IgD-negative memory B cell (primary cell): ENCODE data around the gene DNAJC6. TPM values are rescaled to one million over a fixed set of nuclear protein-coding genes. Genes with fewer than 3 reads are reported as not detected.
"Not testable (repeated sequence)": the region's sequence is repeated elsewhere in the genome, so short reads cannot be mapped to it uniquely, and the experiment has no call there.

Experiments
- H3K27ac Mint-ChIP-seq, 3 donors: one replicate each; pipeline ENCODE4 v1.8.0; 2020 to 2022; ENCODE audit warnings: mild to moderate bottlenecking in 3 of 3, mixed read lengths in 3 of 3, moderate library complexity in 1 of 3
- H3K27me3 Mint-ChIP-seq: one replicate; pipeline ENCODE4 v1.8.0; 2021; ENCODE audit warnings: mixed read lengths
- H3K36me3 Mint-ChIP-seq: one replicate; pipeline ENCODE4 v1.8.0; 2020; ENCODE audit warnings: mild to moderate bottlenecking, mixed read lengths
- H3K4me1 Mint-ChIP-seq, 3 donors: one replicate each; pipeline ENCODE4 v1.8.0; 2020 to 2022; ENCODE audit warnings: mixed read lengths in 3 of 3, mild to moderate bottlenecking in 1 of 3
- H3K4me3 Mint-ChIP-seq, 4 donors: one replicate each; pipeline ENCODE4 v1.8.0; 2020 to 2022; ENCODE audit warnings: mild to moderate bottlenecking in 4 of 4, mixed read lengths in 4 of 4, moderate library complexity in 3 of 4
- H3K9me3 Mint-ChIP-seq, 3 donors: one replicate each; pipeline ENCODE4 v1.8.0; 2020 to 2021; ENCODE audit warnings: mixed read lengths in 3 of 3, mild to moderate bottlenecking in 1 of 3
- polyA plus RNA-seq: library from polyadenylated mRNA; unstranded; fragments of 300-500 nt; fragmentation: Illumina TruSeq; gene quantifications from one replicate; pipeline ENCODE4 v1.2.3, GENCODE V29; 2021

DNAJC6 gene
- polyA plus RNA-seq, 1 donor from 2014 or later = 1.1 TPM

GRCh38 chr1:65359888-65360287 is 50.5 kb downstream of the DNAJC6 start:
- H3K27ac Mint-ChIP-seq = no peak overlapping the region

GRCh38 chr1:65360648-65361047 is 51.3 kb downstream of the DNAJC6 start:
- Mint-ChIP-seq H3K36me3 (no peaks in the 10 kb centered on the region), H3K9me3 (no peaks in the 10 kb centered on the region), H3K4me3 (no peak overlapping the region), H3K27ac (no peak overlapping the region), H3K4me1 (no peaks in the 10 kb centered on the region), H3K27me3 (no peaks in the 10 kb centered on the region)

More at GRCh38 chr1:65359888-65360287, 50.5 kb downstream of the DNAJC6 start:
- H3K36me3 Mint-ChIP-seq = no peaks in the 10 kb centered on the region
- no peaks in the 10 kb centered on the region for H3K4me1 Mint-ChIP-seq
- H3K9me3 Mint-ChIP-seq = peaks cover 0 to 2% (median 0%) of the 10 kb centered on the region in 3 donors
- H3K27me3 Mint-ChIP-seq = no peaks in the 10 kb centered on the region
- H3K4me3 Mint-ChIP-seq = no peak overlapping the region

GRCh38 chr1:65362545-65362944 is 53.2 kb downstream of the DNAJC6 start:
- Mint-ChIP-seq H3K9me3 (no peaks in the 10 kb centered on the region), H3K27me3 (no peaks in the 10 kb centered on the region), H3K4me3 (no peak overlapping the region), H3K36me3 (no peaks in the 10 kb centered on the region), H3K4me1 (no peaks in the 10 kb centered on the region), H3K27ac (no peak overlapping the region)

GRCh38 chr1:65363484-65363883 is 54.1 kb downstream of the DNAJC6 start:
- H3K36me3 Mint-ChIP-seq = no peaks in the 10 kb centered on the region
- H3K9me3 Mint-ChIP-seq = no peaks in the 10 kb centered on the region
- no peak overlapping the region for H3K4me3 Mint-ChIP-seq
- H3K4me1 Mint-ChIP-seq = no peaks in the 10 kb centered on the region
- H3K27me3 Mint-ChIP-seq = no peaks in the 10 kb centered on the region
- H3K27ac Mint-ChIP-seq = no peak overlapping the region

- Mint-ChIP-seq H3K9me3 (no peaks in the 10 kb centered on the region), H3K36me3 (peaks cover 2% of the 10 kb centered on the region), H3K4me3 (no peak overlapping the region), H3K4me1 (no peaks in the 10 kb centered on the region), H3K27ac (no peak overlapping the region), H3K27me3 (no peaks in the 10 kb centered on the region)
Measured at GRCh38 chr1:65368403-65368802, 59.1 kb downstream of the DNAJC6 start.

GRCh38 chr1:65371544-65371943 is 62.2 kb downstream of the DNAJC6 start:
- no peak overlapping the region for H3K27ac Mint-ChIP-seq
- peaks cover 7% of the 10 kb centered on the region for H3K36me3 Mint-ChIP-seq
- peaks cover 0 to 1% (median 0%) of the 10 kb centered on the region in 3 donors for H3K4me1 Mint-ChIP-seq

GRCh38 chr1:65372557-65372956 is 63.2 kb downstream of the DNAJC6 start:
- Mint-ChIP-seq H3K4me1 (peaks cover 0 to 1% (median 0%) of the 10 kb centered on the region in 3 donors), H3K9me3 (peaks cover 0 to 2% (median 0%) of the 10 kb centered on the region in 3 donors)

More at GRCh38 chr1:65371544-65371943, 62.2 kb downstream of the DNAJC6 start:
- Mint-ChIP-seq H3K9me3 (peaks cover 0 to 2% (median 0%) of the 10 kb centered on the region in 3 donors), H3K4me3 (no peak overlapping the region), H3K27me3 (no peaks in the 10 kb centered on the region)

GRCh38 chr1:65377496-65378246 is 68.3 kb downstream of the DNAJC6 start:
- H3K27me3 Mint-ChIP-seq = peaks cover 5% of the 10 kb centered on the region
- peaks cover 0 to 4% (median 0%) of the 10 kb centered on the region in 3 donors for H3K9me3 Mint-ChIP-seq
- no peak overlapping the region for H3K27ac Mint-ChIP-seq
- peaks cover 7% of the 10 kb centered on the region for H3K36me3 Mint-ChIP-seq
- H3K4me3 Mint-ChIP-seq = no peak overlapping the region
- H3K4me1 Mint-ChIP-seq = peaks cover 0 to 1% (median 0%) of the 10 kb centered on the region in 3 donors

More at GRCh38 chr1:65372557-65372956, 63.2 kb downstream of the DNAJC6 start:
- no peak overlapping the region for H3K4me3 Mint-ChIP-seq
- H3K27me3 Mint-ChIP-seq = no peaks in the 10 kb centered on the region
- H3K27ac Mint-ChIP-seq = no peak overlapping the region
- H3K36me3 Mint-ChIP-seq = peaks cover 7% of the 10 kb centered on the region

- peaks cover 5% of the 10 kb centered on the region for H3K27me3 Mint-ChIP-seq
- H3K4me1 Mint-ChIP-seq = peaks cover 0 to 1% (median 0%) of the 10 kb centered on the region in 3 donors
- H3K36me3 Mint-ChIP-seq = peaks cover 5% of the 10 kb centered on the region
- H3K27ac Mint-ChIP-seq = no peak overlapping the region
- H3K9me3 Mint-ChIP-seq = peaks cover 0 to 4% (median 0%) of the 10 kb centered on the region in 3 donors
- no peak overlapping the region for H3K4me3 Mint-ChIP-seq
Measured at GRCh38 chr1:65378247-65378946, 69.1 kb downstream of the DNAJC6 start.

GRCh38 chr1:65384426-65384825 is 75.1 kb downstream of the DNAJC6 start:
- not testable (repeated sequence) for H3K4me1 Mint-ChIP-seq

GRCh38 chr1:65386439-65386838 is 77.1 kb downstream of the DNAJC6 start:
- no peak overlapping the region for H3K27ac Mint-ChIP-seq
- H3K4me3 Mint-ChIP-seq = peak overlapping the region in 1 of 4 donors; percentile 0
- peaks cover 3% of the 10 kb centered on the region for H3K27me3 Mint-ChIP-seq
- peaks cover 5% of the 10 kb centered on the region for H3K36me3 Mint-ChIP-seq
- H3K4me1 Mint-ChIP-seq = no peaks in the 10 kb centered on the region
- H3K9me3 Mint-ChIP-seq = no peaks in the 10 kb centered on the region

More at GRCh38 chr1:65384426-65384825, 75.1 kb downstream of the DNAJC6 start:
- H3K9me3 Mint-ChIP-seq, H3K4me3 Mint-ChIP-seq, H3K36me3 Mint-ChIP-seq, H3K27me3 Mint-ChIP-seq, H3K27ac Mint-ChIP-seq: not testable (repeated sequence)

- H3K4me1 Mint-ChIP-seq = no peaks in the 10 kb centered on the region
- no peak overlapping the region for H3K27ac Mint-ChIP-seq
- H3K9me3 Mint-ChIP-seq = no peaks in the 10 kb centered on the region
- no peaks in the 10 kb centered on the region for H3K27me3 Mint-ChIP-seq
- peaks cover 5% of the 10 kb centered on the region for H3K36me3 Mint-ChIP-seq
- no peak overlapping the region for H3K4me3 Mint-ChIP-seq
Measured at GRCh38 chr1:65387821-65388220, 78.5 kb downstream of the DNAJC6 start.

GRCh38 chr1:65388908-65389695 is 79.8 kb downstream of the DNAJC6 start:
- H3K4me3 Mint-ChIP-seq = no peak overlapping the region
- no peaks in the 10 kb centered on the region for H3K4me1 Mint-ChIP-seq
- H3K9me3 Mint-ChIP-seq = no peaks in the 10 kb centered on the region
- peaks cover 5% of the 10 kb centered on the region for H3K36me3 Mint-ChIP-seq
- no peak overlapping the region for H3K27ac Mint-ChIP-seq
- H3K27me3 Mint-ChIP-seq = no peaks in the 10 kb centered on the region

GRCh38 chr1:65392497-65392896 is 83.2 kb downstream of the DNAJC6 start:
- no peak overlapping the region for H3K27ac Mint-ChIP-seq

GRCh38 chr1:65393347-65393746 is 84.0 kb downstream of the DNAJC6 start:
- Mint-ChIP-seq H3K27me3 (no peaks in the 10 kb centered on the region), H3K4me1 (peaks cover 0 to 2% (median 0%) of the 10 kb centered on the region in 3 donors), H3K27ac (no peak overlapping the region), H3K36me3 (peaks cover 1% of the 10 kb centered on the region), H3K9me3 (no peaks in the 10 kb centered on the region), H3K4me3 (no peak overlapping the region)

More at GRCh38 chr1:65392497-65392896, 83.2 kb downstream of the DNAJC6 start:
- peaks cover 1% of the 10 kb centered on the region for H3K36me3 Mint-ChIP-seq
- H3K4me1 Mint-ChIP-seq = peaks cover 0 to 2% (median 0%) of the 10 kb centered on the region in 3 donors
- no peaks in the 10 kb centered on the region for H3K27me3 Mint-ChIP-seq
- H3K4me3 Mint-ChIP-seq = no peak overlapping the region
- H3K9me3 Mint-ChIP-seq = no peaks in the 10 kb centered on the region
